ENCODE data around the gene PRKCZ. TPM values are rescaled to one million over a fixed set of nuclear protein-coding genes. Genes with fewer than 3 reads are reported as not detected.

PRKCZ gene
- total RNA-seq, 1 donor from 2014 or later: 17.9 TPM

GRCh38 chr1:2033165-2033564 is 17.0 kb upstream of the PRKCZ start:
- Histone ChIP-seq H3K4me3 (no peak overlapping the region), H3K4me1 (no peaks in the 10 kb centered on the region), H3K27ac (no peak overlapping the region), H3K9me3 (no peaks in the 10 kb centered on the region), H3K36me3 (no peaks in the 10 kb centered on the region), H3K27me3 (no peaks in the 10 kb centered on the region)
- intact Hi-C loops (cut with DNase I): no loop called here
- TF ChIP-seq, protein P1, sequence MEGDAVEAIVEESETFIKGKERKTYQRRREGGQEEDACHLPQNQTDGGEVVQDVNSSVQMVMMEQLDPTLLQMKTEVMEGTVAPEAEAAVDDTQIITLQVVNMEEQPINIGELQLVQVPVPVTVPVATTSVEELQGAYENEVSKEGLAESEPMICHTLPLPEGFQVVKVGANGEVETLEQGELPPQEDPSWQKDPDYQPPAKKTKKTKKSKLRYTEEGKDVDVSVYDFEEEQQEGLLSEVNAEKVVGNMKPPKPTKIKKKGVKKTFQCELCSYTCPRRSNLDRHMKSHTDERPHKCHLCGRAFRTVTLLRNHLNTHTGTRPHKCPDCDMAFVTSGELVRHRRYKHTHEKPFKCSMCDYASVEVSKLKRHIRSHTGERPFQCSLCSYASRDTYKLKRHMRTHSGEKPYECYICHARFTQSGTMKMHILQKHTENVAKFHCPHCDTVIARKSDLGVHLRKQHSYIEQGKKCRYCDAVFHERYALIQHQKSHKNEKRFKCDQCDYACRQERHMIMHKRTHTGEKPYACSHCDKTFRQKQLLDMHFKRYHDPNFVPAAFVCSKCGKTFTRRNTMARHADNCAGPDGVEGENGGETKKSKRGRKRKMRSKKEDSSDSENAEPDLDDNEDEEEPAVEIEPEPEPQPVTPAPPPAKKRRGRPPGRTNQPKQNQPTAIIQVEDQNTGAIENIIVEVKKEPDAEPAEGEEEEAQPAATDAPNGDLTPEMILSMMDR (IDR thresholded peaks at IDR 0.05): no peak
- TF ChIP-seq POLR2A (IDR thresholded peaks at IDR 0.05): no peak
- no peak for TF ChIP-seq POLR2AphosphoS5 (IDR thresholded peaks at IDR 0.05; ENCODE audit: insufficient read depth in 1 of 2, low read depth in 1 of 2)
- DNase-seq (ENCODE audit: extremely low spot score in 2 of 2): no peak

DNA sequence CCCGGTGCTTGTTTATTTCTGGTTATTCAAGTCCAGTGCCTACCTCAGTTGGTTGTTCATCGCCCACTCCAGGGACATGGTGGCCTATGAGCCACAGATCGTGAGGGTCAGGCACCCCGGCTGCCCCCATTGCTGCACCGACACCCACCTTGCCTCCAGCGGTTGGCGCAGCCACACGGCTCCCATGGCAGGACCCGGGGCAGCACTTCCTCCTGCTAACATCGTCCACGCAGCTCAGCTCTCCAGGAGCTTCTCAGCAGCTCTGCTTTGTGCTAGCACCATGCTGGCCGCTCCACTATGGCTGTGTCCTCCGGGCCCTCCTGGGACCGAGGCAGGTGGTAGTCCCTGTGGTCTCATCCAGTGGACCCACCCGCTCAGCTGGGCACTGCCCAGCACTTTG is 13.9 kb upstream of the PRKCZ start:
- Histone ChIP-seq H3K4me1 (no peaks in the 10 kb centered on the region), H3K9me3 (no peaks in the 10 kb centered on the region), H3K36me3 (no peaks in the 10 kb centered on the region), H3K4me3 (no peak overlapping the region), H3K27me3 (no peaks in the 10 kb centered on the region), H3K27ac (no peak overlapping the region)
- TF ChIP-seq POLR2AphosphoS5 (IDR thresholded peaks at IDR 0.05; ENCODE audit: insufficient read depth in 1 of 2, low read depth in 1 of 2) (no peak), POLR2A (IDR thresholded peaks at IDR 0.05) (no peak)
- TF ChIP-seq, protein P1 (IDR thresholded peaks at IDR 0.05): no peak
- intact Hi-C loops (cut with DNase I): no loop called here
- DNase-seq (ENCODE audit: extremely low spot score in 2 of 2): no peak

DNA sequence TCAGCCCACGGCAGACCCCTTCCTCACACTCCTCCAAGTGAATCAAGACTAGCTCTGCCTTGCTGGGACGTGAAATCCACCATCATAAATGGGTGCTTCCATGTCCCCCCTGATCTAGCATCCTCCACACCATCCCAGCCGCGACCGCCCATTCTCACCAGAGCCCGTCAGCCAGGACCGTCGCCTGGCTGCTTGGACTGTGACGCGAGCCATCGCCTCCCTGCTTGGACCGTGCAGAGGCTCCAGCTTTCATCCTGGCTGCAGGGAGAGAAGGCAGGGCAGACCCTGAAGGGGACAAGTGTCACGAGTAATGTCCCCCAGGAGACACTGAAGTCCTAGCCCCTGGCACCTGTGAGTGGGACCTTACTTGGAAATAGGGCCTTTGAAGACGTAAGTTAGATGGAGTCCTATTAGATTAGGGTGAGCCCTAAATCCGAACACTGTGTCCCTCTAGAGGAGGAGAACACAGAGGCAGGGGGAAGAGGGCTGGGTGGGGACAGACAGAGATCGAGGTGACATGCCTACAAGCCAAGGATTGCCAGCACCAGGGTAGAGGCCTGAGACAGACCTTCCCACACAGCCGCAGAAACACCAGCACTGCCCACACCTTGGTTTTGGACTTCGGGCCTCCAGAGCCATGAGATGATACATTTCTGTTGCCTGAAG is 12.8 kb upstream of the PRKCZ start:
- intact Hi-C loops (cut with DNase I): no loop called here
- DNase-seq (ENCODE audit: extremely low spot score in 2 of 2): no peak
- TF ChIP-seq POLR2A (IDR thresholded peaks at IDR 0.05) (no peak), POLR2AphosphoS5 (IDR thresholded peaks at IDR 0.05; ENCODE audit: insufficient read depth in 1 of 2, low read depth in 1 of 2) (no peak)
- TF ChIP-seq, protein P1 (IDR thresholded peaks at IDR 0.05): no peak
- Histone ChIP-seq H3K9me3 (no peaks in the 10 kb centered on the region), H3K4me3 (no peak overlapping the region), H3K4me1 (no peaks in the 10 kb centered on the region), H3K27me3 (no peaks in the 10 kb centered on the region), H3K36me3 (no peaks in the 10 kb centered on the region), H3K27ac (no peak overlapping the region)

GRCh38 chr1:2038229-2038628 is 12.0 kb upstream of the PRKCZ start:
- intact Hi-C loops (cut with DNase I): no loop called here
- no peak for DNase-seq (ENCODE audit: extremely low spot score in 2 of 2)
- no peak overlapping the region for H3K27ac ChIP-seq
- no peak overlapping the region for H3K4me3 ChIP-seq
- no peak for TF ChIP-seq POLR2AphosphoS5 (IDR thresholded peaks at IDR 0.05; ENCODE audit: insufficient read depth in 1 of 2, low read depth in 1 of 2)
- TF ChIP-seq, protein P1 (IDR thresholded peaks at IDR 0.05): no peak
- no peak for TF ChIP-seq POLR2A (IDR thresholded peaks at IDR 0.05)
- no peaks in the 10 kb centered on the region for H3K27me3 ChIP-seq
- H3K4me1 ChIP-seq: no peaks in the 10 kb centered on the region
- H3K9me3 ChIP-seq: no peaks in the 10 kb centered on the region
- no peaks in the 10 kb centered on the region for H3K36me3 ChIP-seq

GRCh38 chr1:2039251-2039650 is 11.0 kb upstream of the PRKCZ start:
- TF ChIP-seq POLR2A (IDR thresholded peaks at IDR 0.05): no peak
- TF ChIP-seq POLR2AphosphoS5 (IDR thresholded peaks at IDR 0.05; ENCODE audit: insufficient read depth in 1 of 2, low read depth in 1 of 2): no peak
- TF ChIP-seq, protein P1 (IDR thresholded peaks at IDR 0.05): no peak
- H3K27me3 ChIP-seq: no peaks in the 10 kb centered on the region
- intact Hi-C loops (cut with DNase I): no loop called here
- H3K27ac ChIP-seq: no peak overlapping the region
- H3K4me3 ChIP-seq: no peak overlapping the region
- no peaks in the 10 kb centered on the region for H3K9me3 ChIP-seq
- DNase-seq (ENCODE audit: extremely low spot score in 2 of 2): no peak
- H3K36me3 ChIP-seq: no peaks in the 10 kb centered on the region
- H3K4me1 ChIP-seq: peaks cover under 1% of the 10 kb centered on the region

All from vagina (tissue), 2 donors.